Neural cell (in vitro differentiated cells): Measurements from ENCODE around the gene ANKMY1. TPM values are rescaled to one million over a fixed set of nuclear protein-coding genes. Genes with fewer than 3 reads are reported as not detected.

Source experiments
- H2AFZ ChIP-seq: fragments of 200-600, 300-800 bp; sonication (generic), shearing (Covaris generic); 2 replicates; pipeline ENCODE4 v1.6.0; 2014; ENCODE audit warnings: low read depth, mild to moderate bottlenecking, antibody characterized with exemption, low read length, moderate library complexity
- H3F3A ChIP-seq: fragments of 200-600 bp; shearing (Covaris generic); 2 replicates; pipeline ENCODE4 v1.6.1; 2016; ENCODE audit warnings: mild to moderate bottlenecking, moderate library complexity, mixed read lengths, antibody characterized with exemption, low read length; ENCODE audit not compliant: insufficient read depth, poor library complexity, severe bottlenecking
- H3K27ac ChIP-seq: fragments of 200-600, 300-800 bp; sonication (generic), shearing (Covaris generic); 2 replicates; pipeline ENCODE4 v1.5.1; 2014; ENCODE audit warnings: mild to moderate bottlenecking, low read length, moderate library complexity
- H3K27me3 ChIP-seq: fragments of 300-800, 200-600 bp; sonication (generic), shearing (Covaris generic); 2 replicates; pipeline ENCODE4 v1.6.0; 2014; ENCODE audit warnings: mild to moderate bottlenecking, low read depth, low read length, moderate library complexity; ENCODE audit not compliant: insufficient read depth
- H3K36me3 ChIP-seq: fragments of 300-800, 200-600 bp; sonication (generic), shearing (Covaris generic); 2 replicates; pipeline ENCODE4 v1.5.1; 2014; ENCODE audit warnings: mild to moderate bottlenecking, antibody characterized with exemption, low read length, moderate library complexity; ENCODE audit not compliant: insufficient read depth
- H3K4me2 ChIP-seq: fragments of 300-800, 200-600 bp; sonication (generic), shearing (Covaris generic); 2 replicates; pipeline ENCODE4 v1.6.0; 2014; ENCODE audit warnings: mild to moderate bottlenecking, low read length
- H3K4me3 ChIP-seq: fragments of 300-800, 200-600 bp; sonication (generic), shearing (Covaris generic); 2 replicates; pipeline ENCODE4 v1.5.1; 2014; ENCODE audit warnings: mild to moderate bottlenecking, low read length, moderate library complexity
- H3K79me2 ChIP-seq: fragments of 200-600 bp; shearing (Covaris generic); replicated peaks from 2 replicates; pipeline ENCODE4 v1.6.0; 2014; ENCODE audit warnings: mild to moderate bottlenecking, low read length, moderate library complexity; ENCODE audit not compliant: insufficient read depth
- H3K9ac ChIP-seq: fragments of 300-800, 200-600 bp; sonication (generic), shearing (Covaris generic); 2 replicates; pipeline ENCODE4 v1.6.1; 2016; ENCODE audit warnings: mild to moderate bottlenecking, low read length, mixed read lengths
- H3K9me2 ChIP-seq: fragments of 200-600 bp; shearing (Covaris generic); 2 replicates; pipeline ENCODE4 v1.6.1; 2016; ENCODE audit warnings: mild to moderate bottlenecking, low read length, mixed read lengths; ENCODE audit not compliant: insufficient read depth
- H3K9me3 ChIP-seq: fragments of 200-600, 300-800 bp; sonication (generic), shearing (Covaris generic); 2 replicates; pipeline ENCODE4 v1.6.1; 2016; ENCODE audit warnings: mild to moderate bottlenecking, mixed run types, low read length, moderate library complexity, mixed read lengths
- H4K20me1 ChIP-seq: fragments of 200-600 bp; shearing (Covaris generic); 2 replicates; pipeline ENCODE4 v1.6.1; 2016; ENCODE audit warnings: mild to moderate bottlenecking, mixed run types; ENCODE audit not compliant: insufficient read depth
- CTCF ChIP-seq: fragments of 450-650 bp; IDR thresholded peaks from 2 replicates; pipeline ENCODE4 v1.5.1; 2014; ENCODE audit warnings: antibody characterized with exemption, mild to moderate bottlenecking, moderate library complexity; ENCODE audit not compliant: poor library complexity, severe bottlenecking
- EP300 ChIP-seq: fragments of 450-650 bp; conservative IDR thresholded peaks from 2 replicates; pipeline ENCODE4 v1.6.1; 2014; ENCODE audit warnings: antibody characterized with exemption, mild to moderate bottlenecking, moderate library complexity; ENCODE audit not compliant: poor library complexity, severe bottlenecking
- EZH2 ChIP-seq: fragments of 200-600, 300-800 bp; shearing (Covaris generic), sonication (generic); IDR thresholded peaks from 2 replicates; pipeline ENCODE4 v1.6.1; 2014; ENCODE audit warnings: antibody characterized with exemption, low read length, borderline replicate concordance, mild to moderate bottlenecking; ENCODE audit not compliant: insufficient read depth, poor library complexity, severe bottlenecking
- MXI1 ChIP-seq: fragments of 450-650 bp; conservative IDR thresholded peaks from 2 replicates; pipeline ENCODE4 v1.6.1; 2014; ENCODE audit warnings: antibody characterized with exemption, mild to moderate bottlenecking; ENCODE audit not compliant: poor library complexity, severe bottlenecking
- POLR2AphosphoS5 ChIP-seq: IDR thresholded peaks from 2 replicates; pipeline ENCODE4 v1.6.1; 2012
- RAD21 ChIP-seq: fragments of 450-650 bp; conservative IDR thresholded peaks from 2 replicates; pipeline ENCODE4 v1.6.1; 2014; ENCODE audit warnings: antibody characterized with exemption, mild to moderate bottlenecking, moderate library complexity
- REST ChIP-seq: IDR thresholded peaks from 2 replicates; pipeline ENCODE4 v1.6.1; 2012; ENCODE audit warnings: borderline replicate concordance
- SMC3 ChIP-seq: fragments of 450-650 bp; conservative IDR thresholded peaks from 2 replicates; pipeline ENCODE4 v1.6.1; 2014; ENCODE audit warnings: antibody characterized with exemption, mild to moderate bottlenecking, moderate library complexity; ENCODE audit not compliant: poor library complexity
- TAF1 ChIP-seq: IDR thresholded peaks from 2 replicates; pipeline ENCODE4 v1.6.1; 2012; ENCODE audit warnings: low read depth
- polyA plus RNA-seq: library from polyadenylated mRNA; depleted of rRNA; stranded (reverse); fragments of >200 nt; gene quantifications from 2 replicates; pipeline ENCODE4 v1.2.3, GENCODE V29; 2014

Gene ANKMY1
- polyA plus RNA-seq, 1 donor from 2014 or later: 6.6 TPM

GRCh38 chr2:240447934-240448333 is 109.9 kb downstream of the ANKMY1 start:
- Histone ChIP-seq H3K27ac (no peak overlapping the region), H3K4me3 (no peak overlapping the region), H3K9me2 (no peaks in the 10 kb centered on the region), H4K20me1 (no peaks in the 10 kb centered on the region), H3K27me3 (no peaks in the 10 kb centered on the region), H3K9ac (no peak overlapping the region), H3F3A (no peaks in the 10 kb centered on the region), H2AFZ (no peak overlapping the region), H3K4me2 (no peak overlapping the region), H3K9me3 (no peaks in the 10 kb centered on the region), H3K79me2 (peaks cover 42% of the 10 kb centered on the region), H3K36me3 (no peaks in the 10 kb centered on the region)
- no peak for TF ChIP-seq MXI1
- no peak for TF ChIP-seq POLR2AphosphoS5
- no peak for TF ChIP-seq TAF1
- TF ChIP-seq EP300: no peak
- no peak for TF ChIP-seq REST
- TF ChIP-seq SMC3: no peak

- Histone ChIP-seq H3K79me2 (peaks cover 46% of the 10 kb centered on the region), H3K27ac (no peak overlapping the region)
Measured at GRCh38 chr2:240447331-240447730, 110.5 kb downstream of the ANKMY1 start.

More at GRCh38 chr2:240447331-240447730, 110.5 kb downstream of the ANKMY1 start:
- no peak overlapping the region for H3K4me3 ChIP-seq
- H3F3A ChIP-seq: no peaks in the 10 kb centered on the region
- H3K27me3 ChIP-seq: no peaks in the 10 kb centered on the region
- no peaks in the 10 kb centered on the region for H3K9me3 ChIP-seq
- H3K36me3 ChIP-seq: no peaks in the 10 kb centered on the region
- no peak overlapping the region for H3K4me2 ChIP-seq
- H3K9ac ChIP-seq: no peak overlapping the region
- no peak for TF ChIP-seq EP300
- TF ChIP-seq REST: no peak
- TF ChIP-seq TAF1: no peak
- TF ChIP-seq RAD21: no peak
- TF ChIP-seq POLR2AphosphoS5: no peak
- TF ChIP-seq SMC3: no peak
- no peak for TF ChIP-seq CTCF
- TF ChIP-seq EZH2: no peak
- no peak for TF ChIP-seq MXI1
- no peak overlapping the region for H2AFZ ChIP-seq
- no peaks in the 10 kb centered on the region for H3K9me2 ChIP-seq
- no peaks in the 10 kb centered on the region for H4K20me1 ChIP-seq
